HG03139 (cell line): ENCODE results near the gene SMARCA5.
"Not testable (repeated sequence)": the region's sequence is repeated elsewhere in the genome, so short reads cannot be mapped to it uniquely, and the experiment has no call there.

Experiments used
- ATAC-seq: cut with Tn5 transposase; IDR thresholded peaks from one replicate; pipeline ENCODE4 v1.9.1; 2021; ENCODE audit not compliant: unreplicated experiment

Gene SMARCA5

GRCh38 chr4:143513314-143514168, at the start of gene SMARCA5:
Gene SMARCA5, plus strand, starts transcription at chr4:143513702. Its CDS starts 223 bp downstream, at chr4:143513925.
- ATAC-seq: peak; percentile 82

GRCh38 chr4:143473334-143474126, 40.0 kb upstream of the SMARCA5 start:
- ATAC-seq: peak; percentile 57

GRCh38 chr4:143477487-143477886, 36.0 kb upstream of the SMARCA5 start:
- ATAC-seq: no peak

- ATAC-seq: no peak
These were observed 32.1 kb upstream of the SMARCA5 start for GRCh38 chr4:143481361-143481760.

GRCh38 chr4:143482840-143483239, 30.7 kb upstream of the SMARCA5 start:
- no peak for ATAC-seq

- ATAC-seq: no peak
These were observed 27.2 kb upstream of the SMARCA5 start for GRCh38 chr4:143486314-143486713.

- ATAC-seq: no peak
These were observed 24.8 kb upstream of the SMARCA5 start for GRCh38 chr4:143488687-143489086.

GRCh38 chr4:143489106-143489505, 24.4 kb upstream of the SMARCA5 start:
- no peak for ATAC-seq

- no peak for ATAC-seq
These were observed 15.5 kb upstream of the SMARCA5 start for GRCh38 chr4:143498021-143498420.

GRCh38 chr4:143502231-143502630, 11.3 kb upstream of the SMARCA5 start:
- no peak for ATAC-seq

- ATAC-seq: no peak
These were observed 7.5 kb upstream of the SMARCA5 start for GRCh38 chr4:143506031-143506430.

- ATAC-seq: no peak
These were observed 1.6 kb upstream of the SMARCA5 start for GRCh38 chr4:143511906-143512305.

GRCh38 chr4:143512978-143513313, 556 bp upstream of the SMARCA5 start:
- peak; percentile 30 for ATAC-seq

GRCh38 chr4:143514169-143514495, 630 bp downstream of the SMARCA5 start:
- ATAC-seq: no peak

- ATAC-seq: no peak
These were observed 995 bp downstream of the SMARCA5 start for GRCh38 chr4:143514497-143514896.

GRCh38 chr4:143514901-143515300, 1.4 kb downstream of the SMARCA5 start:
- no peak for ATAC-seq

- ATAC-seq: no peak
These were observed 2.4 kb downstream of the SMARCA5 start for GRCh38 chr4:143515905-143516304.

GRCh38 chr4:143517764-143518163, 4.3 kb downstream of the SMARCA5 start:
- no peak for ATAC-seq

GRCh38 chr4:143524211-143524610, 10.7 kb downstream of the SMARCA5 start:
- ATAC-seq: no peak

GRCh38 chr4:143528046-143528445, 14.5 kb downstream of the SMARCA5 start:
- ATAC-seq: not testable (repeated sequence)

GRCh38 chr4:143531380-143531779, 17.9 kb downstream of the SMARCA5 start:
- ATAC-seq: no peak

GRCh38 chr4:143531788-143532491, 18.4 kb downstream of the SMARCA5 start:
- ATAC-seq: no peak
